Adipocyte (in vitro differentiated cells): Measurements from ENCODE around the gene TRPC3.

ENCODE experiments used
- DNase-seq: peaks from one replicate; pipeline ENCODE4 v3.0.0-alpha.2; 2015; ENCODE audit warnings: low read depth
- H3K27me3 ChIP-seq: replicated peaks from 2 replicates; pipeline ENCODE4 v1.7.0; 2013; ENCODE audit warnings: mild to moderate bottlenecking, low read length, moderate library complexity; ENCODE audit not compliant: control insufficient read depth, insufficient read depth
- H3K36me3 ChIP-seq: 2 replicates; pipeline ENCODE4 v1.7.0; 2013; ENCODE audit warnings: low read length, mild to moderate bottlenecking, moderate library complexity; ENCODE audit not compliant: control insufficient read depth, insufficient read depth, severe bottlenecking
- H3K4me1 ChIP-seq: 2 replicates; pipeline ENCODE4 v1.7.0; 2013; ENCODE audit warnings: mild to moderate bottlenecking, low read length, moderate library complexity; ENCODE audit not compliant: control insufficient read depth, insufficient read depth
- H3K4me3 ChIP-seq: 2 replicates; pipeline ENCODE4 v1.7.0; 2013; ENCODE audit warnings: mild to moderate bottlenecking, low read length, moderate library complexity
- H3K9ac ChIP-seq: 2 replicates; pipeline ENCODE4 v1.7.0; 2013; ENCODE audit warnings: mild to moderate bottlenecking, low read length, moderate library complexity
- H3K9me3 ChIP-seq: 2 replicates; pipeline ENCODE4 v1.7.0; 2013; ENCODE audit warnings: mild to moderate bottlenecking, low read length, moderate library complexity; ENCODE audit not compliant: control insufficient read depth

TRPC3 gene

DNA sequence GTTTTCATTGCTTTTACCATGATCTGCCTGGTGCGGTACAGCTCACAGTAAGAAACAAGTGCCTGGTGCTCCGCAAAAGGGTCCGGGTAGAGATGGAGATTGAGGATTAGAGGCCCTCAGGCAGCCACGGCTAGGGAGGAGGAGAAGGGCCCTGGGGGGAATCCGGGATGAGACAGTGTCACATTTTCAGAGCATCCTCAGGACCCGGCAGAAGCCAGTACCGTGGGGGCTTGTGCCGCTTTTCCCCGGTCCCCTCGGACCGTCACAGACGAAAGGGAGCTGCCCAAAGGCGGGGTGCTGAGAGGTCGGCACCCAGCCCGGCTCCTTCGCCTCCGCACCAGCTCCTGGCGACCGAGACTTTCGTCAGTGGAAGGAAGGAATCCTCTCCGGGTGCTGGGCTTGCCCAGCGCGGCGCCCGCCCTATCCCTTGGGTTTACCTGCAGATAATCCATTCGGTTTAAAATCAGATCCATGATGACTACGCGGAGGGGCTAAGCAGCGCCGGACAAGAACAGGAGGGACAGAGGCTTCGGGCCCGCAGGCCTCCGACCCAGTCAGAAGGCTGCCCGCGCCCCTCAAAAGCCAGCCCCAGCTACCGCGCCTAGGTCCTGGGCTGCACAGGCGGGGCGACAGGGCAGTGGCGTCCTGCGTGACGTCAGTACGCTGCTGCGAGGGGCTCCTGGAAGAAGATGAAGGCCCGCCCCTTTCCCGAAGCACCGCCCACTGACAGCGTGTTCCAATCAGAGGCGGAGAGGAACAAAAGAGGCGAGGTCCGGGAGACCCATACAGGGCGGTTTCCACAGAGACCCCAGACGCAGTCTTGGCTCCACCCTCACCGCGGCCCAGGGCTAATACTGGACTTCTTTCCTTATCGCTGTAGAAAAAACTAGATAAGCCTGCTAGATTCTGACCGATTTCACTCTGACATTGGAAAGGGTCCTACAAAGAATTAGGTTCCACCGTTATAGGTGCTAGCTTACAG, 81.7 kb downstream of the TRPC3 start, which contains the start of gene BBS7:
BBS7 (minus strand) TSS at position 634 of the 982 bp plus-strand sequence; CDS start at position 473, 161 bp downstream.
- peaks cover 12% of the 10 kb centered on the region for H3K36me3 ChIP-seq
- DNase-seq: peak; percentile 99
- H3K4me1 ChIP-seq: peaks cover 5% of the 10 kb centered on the region
- H3K9ac ChIP-seq: peak within 1 kb of the TSS; percentile 94
- peak within 1 kb of the TSS; percentile 99 for H3K4me3 ChIP-seq
- no peaks in the 10 kb centered on the region for H3K27me3 ChIP-seq
- H3K9me3 ChIP-seq: no peaks in the 10 kb centered on the region

DNA sequence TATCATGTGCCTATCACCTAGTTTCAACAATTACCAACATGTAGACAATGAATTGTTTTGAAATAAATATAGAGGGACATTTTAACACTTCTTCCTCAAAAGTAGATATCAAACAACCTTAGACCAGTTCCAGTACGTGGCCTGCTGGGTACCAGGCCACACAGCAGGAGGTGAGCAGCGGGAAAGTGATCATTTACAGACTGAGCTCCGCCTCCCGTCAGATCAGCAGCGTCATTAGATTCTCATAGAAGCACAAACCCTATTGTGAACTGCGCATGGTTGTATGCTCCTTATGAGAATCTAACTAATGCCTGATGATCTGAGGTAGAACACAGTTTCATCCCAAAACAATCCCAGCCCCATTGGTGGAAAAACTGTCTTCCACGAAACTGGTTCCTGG, 88.1 kb downstream of the TRPC3 start:
- DNase-seq: no peak
- no peak overlapping the region for H3K4me3 ChIP-seq
- H3K9me3 ChIP-seq: no peaks in the 10 kb centered on the region
- H3K9ac ChIP-seq: no peak overlapping the region
- no peaks in the 10 kb centered on the region for H3K4me1 ChIP-seq
- H3K36me3 ChIP-seq: peaks cover 42% of the 10 kb centered on the region
- no peaks in the 10 kb centered on the region for H3K27me3 ChIP-seq

DNA sequence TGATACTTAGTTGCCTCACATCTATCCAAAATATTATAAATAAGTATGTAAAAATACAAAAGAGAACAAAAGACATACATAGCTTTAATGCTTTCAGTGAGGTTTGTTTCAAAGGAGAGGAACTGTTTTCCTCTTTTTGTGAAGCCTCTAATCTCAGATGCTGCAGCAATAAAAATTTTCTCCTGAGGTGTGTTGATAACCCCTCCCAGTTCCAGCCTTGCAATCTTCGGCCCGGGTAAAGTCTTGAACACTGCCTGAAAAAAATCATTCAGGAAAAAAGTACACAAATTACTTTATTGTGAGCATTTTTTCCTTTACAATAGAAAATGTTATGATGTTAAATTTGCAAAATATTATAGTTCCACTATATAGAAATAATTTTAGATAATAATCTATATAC, 90.4 kb downstream of the TRPC3 start:
- no peaks in the 10 kb centered on the region for H3K9me3 ChIP-seq
- H3K9ac ChIP-seq: no peak overlapping the region
- no peak overlapping the region for H3K4me3 ChIP-seq
- no peaks in the 10 kb centered on the region for H3K4me1 ChIP-seq
- H3K36me3 ChIP-seq: peaks cover 46% of the 10 kb centered on the region
- no peak for DNase-seq
- H3K27me3 ChIP-seq: no peaks in the 10 kb centered on the region

DNA sequence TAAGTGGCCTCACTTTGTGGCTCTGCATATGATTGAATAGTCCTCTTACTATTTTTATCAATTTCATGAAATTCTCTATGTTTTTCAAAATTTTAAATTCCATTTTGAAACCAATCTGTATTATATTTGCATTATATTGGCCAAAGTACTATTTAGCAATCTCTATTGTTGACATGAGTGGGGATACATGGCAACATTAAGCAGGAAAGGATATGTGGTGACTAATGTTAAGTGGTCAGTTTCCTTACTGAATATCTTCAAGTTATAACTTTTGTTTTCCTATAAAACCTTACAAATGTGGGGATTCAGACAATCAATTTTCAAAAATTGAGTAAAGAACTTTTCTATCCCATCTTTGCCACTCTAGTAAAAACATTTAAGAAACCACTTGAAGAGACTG, 91.7 kb downstream of the TRPC3 start:
- no peak overlapping the region for H3K4me3 ChIP-seq
- peaks cover 52% of the 10 kb centered on the region for H3K36me3 ChIP-seq
- H3K9me3 ChIP-seq: no peaks in the 10 kb centered on the region
- DNase-seq: no peak
- H3K9ac ChIP-seq: no peak overlapping the region
- no peaks in the 10 kb centered on the region for H3K27me3 ChIP-seq
- H3K4me1 ChIP-seq: no peaks in the 10 kb centered on the region

DNA sequence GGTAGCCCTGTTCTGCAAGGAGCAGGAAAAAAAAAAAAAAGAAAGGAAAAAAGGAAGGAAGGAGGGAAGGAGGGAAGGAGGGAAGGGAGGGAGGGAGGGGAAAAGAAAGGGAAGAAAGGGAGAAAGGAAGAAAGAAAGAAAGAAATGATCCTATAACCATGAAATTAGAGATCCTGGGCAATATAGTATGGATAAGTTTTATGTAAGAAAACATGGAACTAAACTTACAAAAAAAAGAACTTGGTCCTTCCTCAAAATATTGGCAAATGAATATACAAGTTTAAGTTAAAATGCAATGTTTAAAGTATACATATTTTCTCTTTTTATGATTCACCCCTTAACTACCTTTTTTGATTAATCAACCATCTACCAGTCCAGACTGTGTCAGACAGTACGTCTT, 100.5 kb downstream of the TRPC3 start:
- H3K4me3 ChIP-seq: no peak overlapping the region
- no peak overlapping the region for H3K9ac ChIP-seq
- no peaks in the 10 kb centered on the region for H3K27me3 ChIP-seq
- no peaks in the 10 kb centered on the region for H3K9me3 ChIP-seq
- no peak for DNase-seq
- peaks cover 40% of the 10 kb centered on the region for H3K36me3 ChIP-seq
- no peaks in the 10 kb centered on the region for H3K4me1 ChIP-seq

DNA sequence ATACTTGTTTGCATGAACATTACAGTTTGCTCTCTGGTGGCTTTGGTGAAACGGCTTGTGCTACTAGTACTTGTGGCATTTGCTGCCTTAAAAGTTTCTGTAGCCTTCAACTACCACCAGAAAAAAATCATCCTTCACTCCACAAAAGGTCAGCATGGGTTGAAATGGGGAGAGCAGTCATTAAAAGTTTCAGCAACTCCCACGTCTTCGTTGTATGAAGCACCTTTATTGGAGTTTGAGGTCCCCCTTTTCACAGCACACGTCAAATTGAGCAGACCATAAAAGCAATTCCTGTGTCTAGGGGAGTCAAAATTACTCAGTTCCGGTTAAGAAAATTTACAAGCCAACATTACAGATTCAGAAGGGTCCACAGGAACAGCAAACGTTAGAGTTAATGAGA, 105.2 kb downstream of the TRPC3 start:
- no peak for DNase-seq
- no peak overlapping the region for H3K9ac ChIP-seq
- no peaks in the 10 kb centered on the region for H3K27me3 ChIP-seq
- H3K9me3 ChIP-seq: no peaks in the 10 kb centered on the region
- H3K4me3 ChIP-seq: no peak overlapping the region
- H3K36me3 ChIP-seq: peaks cover 59% of the 10 kb centered on the region
- H3K4me1 ChIP-seq: no peaks in the 10 kb centered on the region

DNA sequence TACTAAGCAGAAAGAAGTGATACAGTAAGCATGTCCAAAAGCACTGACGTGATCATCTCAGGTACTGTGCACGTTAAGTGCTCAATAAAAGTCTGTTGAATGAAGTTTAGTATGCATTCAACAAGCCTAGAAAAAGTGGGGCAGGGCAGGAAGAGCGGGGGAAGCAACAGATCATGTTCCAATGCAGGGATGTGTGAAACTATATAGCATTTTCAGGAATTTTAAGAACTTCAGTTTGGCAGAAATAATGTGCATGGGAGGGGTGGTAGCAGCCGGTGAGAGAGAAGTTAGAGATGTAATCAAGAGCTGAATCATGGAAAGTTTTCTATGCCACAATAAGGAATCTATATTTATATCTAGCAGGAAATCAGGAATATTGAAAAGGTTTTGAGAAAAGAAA, 109.0 kb downstream of the TRPC3 start:
- Histone ChIP-seq H3K9ac (no peak overlapping the region), H3K27me3 (no peaks in the 10 kb centered on the region), H3K9me3 (no peaks in the 10 kb centered on the region), H3K4me3 (no peak overlapping the region), H3K36me3 (peaks cover 54% of the 10 kb centered on the region), H3K4me1 (no peaks in the 10 kb centered on the region)
- DNase-seq: peak; percentile 17

DNA sequence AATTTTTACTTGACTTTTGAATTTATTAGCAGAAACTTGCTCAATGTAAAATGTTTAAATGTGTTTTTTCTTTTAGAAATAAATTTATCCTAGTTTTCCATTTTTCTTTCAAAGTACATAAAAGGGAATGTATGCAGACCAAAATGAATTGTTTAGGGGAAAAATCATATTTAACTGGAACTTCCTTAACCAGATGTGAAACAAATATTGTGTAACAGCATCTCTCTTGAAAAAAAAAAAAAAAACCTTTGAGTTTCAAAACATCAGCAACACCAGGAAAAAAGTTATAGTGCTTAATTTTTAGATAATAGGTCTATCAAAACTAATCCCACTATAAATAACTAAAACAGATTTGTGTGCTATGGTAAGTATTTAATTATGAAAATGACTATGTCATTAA, 113.7 kb downstream of the TRPC3 start:
- Histone ChIP-seq H3K9me3 (no peaks in the 10 kb centered on the region), H3K9ac (no peak overlapping the region), H3K36me3 (peaks cover 46% of the 10 kb centered on the region), H3K27me3 (no peaks in the 10 kb centered on the region), H3K4me3 (no peak overlapping the region), H3K4me1 (no peaks in the 10 kb centered on the region)
- peak; percentile 42 for DNase-seq

DNA sequence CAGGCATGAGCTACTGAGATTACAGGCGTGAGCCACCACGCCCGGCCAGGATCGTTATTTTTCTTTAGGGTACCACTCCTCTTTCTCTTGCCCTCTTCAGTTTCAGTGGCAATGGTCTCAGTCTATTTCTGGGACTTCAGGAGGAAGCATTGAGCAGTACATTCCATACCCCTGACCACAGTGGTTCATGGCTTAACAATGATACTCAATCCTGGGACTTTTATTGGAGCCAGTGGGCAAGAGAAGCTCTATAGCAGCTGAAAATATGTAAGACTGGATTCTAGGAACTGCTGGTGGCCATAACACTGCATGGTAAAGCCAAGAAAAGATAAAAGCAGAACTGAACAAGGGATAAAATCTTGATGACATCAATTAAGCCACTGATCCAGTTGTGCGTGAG, 122.3 kb downstream of the TRPC3 start:
- Histone ChIP-seq H3K4me3 (no peak overlapping the region), H3K9ac (no peak overlapping the region), H3K9me3 (no peaks in the 10 kb centered on the region), H3K27me3 (no peaks in the 10 kb centered on the region), H3K4me1 (peaks cover 8% of the 10 kb centered on the region), H3K36me3 (peaks cover 46% of the 10 kb centered on the region)
- no peak for DNase-seq
